ENCODE measurements around the gene DNAH17. TPM values are rescaled to one million over a fixed set of nuclear protein-coding genes. Genes with fewer than 3 reads are reported as not detected.

Gene DNAH17
- total RNA-seq, 1 experiment from 2014 or later, result 0.69 TPM

DNA sequence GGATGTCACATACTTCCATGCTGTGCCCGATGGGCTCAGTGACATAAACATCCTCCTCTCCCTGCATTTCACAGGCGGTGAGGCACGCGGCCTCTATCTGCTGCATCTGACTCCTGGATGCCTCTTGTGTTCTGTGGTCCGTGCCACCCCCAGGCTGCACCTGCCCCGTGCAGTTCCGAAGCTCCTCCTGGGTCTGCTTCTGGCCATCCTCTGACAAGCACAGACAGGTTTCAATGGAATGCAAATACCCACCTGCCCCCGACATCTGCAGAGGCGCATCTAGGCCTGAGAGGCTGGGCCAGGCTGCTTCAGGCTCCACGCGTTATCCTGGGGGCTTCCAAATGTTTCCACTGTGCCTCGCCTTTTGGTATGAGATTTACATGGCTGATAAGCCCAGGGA lies 46.3 kb upstream of the DNAH17 start:
- no peak overlapping the region for H2AFZ ChIP-seq (ENCODE audit: low read depth, low read length, poor library complexity, severe bottlenecking)
- no peaks in the 10 kb centered on the region for H3K79me2 ChIP-seq (ENCODE audit: insufficient read depth, low read length)
- CTCF ChIA-PET, result no interaction called here
- TF ChIP-seq SIN3A (IDR thresholded peaks at IDR 0.05; ENCODE audit: low read depth) (no peak), EZH2phosphoT487 (IDR thresholded peaks at IDR 0.05; ENCODE audit: borderline replicate concordance) (no peak), ZBTB33 (IDR thresholded peaks at IDR 0.05; ENCODE audit: extremely low read depth, insufficient replicate concordance, low read length) (no peak), REST (IDR thresholded peaks at IDR 0.05; ENCODE audit: low read depth) (no peak), POLR2A (IDR thresholded peaks at IDR 0.05; ENCODE audit: borderline replicate concordance, extremely low read depth, insufficient read depth, insufficient read length) (no peak), CBX3 (IDR thresholded peaks at IDR 0.05; ENCODE audit: low read depth) (no peak), ZNF274 (IDR thresholded peaks at IDR 0.05; ENCODE audit: low read depth, low read length) (no peak), ZFX (IDR thresholded peaks at IDR 0.05) (no peak), EGR1 (IDR thresholded peaks at IDR 0.05; ENCODE audit: low read depth) (no peak), POLR2AphosphoS5 (IDR thresholded peaks at IDR 0.05; ENCODE audit: low read depth, low read length) (no peak), JUND (IDR thresholded peaks at IDR 0.05) (no peak), SRF (IDR thresholded peaks at IDR 0.05; ENCODE audit: low read depth) (no peak), SP1 (IDR thresholded peaks at IDR 0.05; ENCODE audit: low read depth) (no peak), TCF7L2 (IDR thresholded peaks at IDR 0.05; ENCODE audit: borderline replicate concordance, extremely low read depth, insufficient read depth, insufficient read length) (no peak), ATF3 (IDR thresholded peaks at IDR 0.05) (no peak), FOSL1 (IDR thresholded peaks at IDR 0.05; ENCODE audit: low read depth) (no peak), EZH2 (IDR thresholded peaks at IDR 0.05) (no peak), ELF1 (IDR thresholded peaks at IDR 0.05; ENCODE audit: borderline replicate concordance, low read depth) (no peak), MAX (IDR thresholded peaks at IDR 0.05) (no peak)
- TF ChIP-seq, protein P1, sequence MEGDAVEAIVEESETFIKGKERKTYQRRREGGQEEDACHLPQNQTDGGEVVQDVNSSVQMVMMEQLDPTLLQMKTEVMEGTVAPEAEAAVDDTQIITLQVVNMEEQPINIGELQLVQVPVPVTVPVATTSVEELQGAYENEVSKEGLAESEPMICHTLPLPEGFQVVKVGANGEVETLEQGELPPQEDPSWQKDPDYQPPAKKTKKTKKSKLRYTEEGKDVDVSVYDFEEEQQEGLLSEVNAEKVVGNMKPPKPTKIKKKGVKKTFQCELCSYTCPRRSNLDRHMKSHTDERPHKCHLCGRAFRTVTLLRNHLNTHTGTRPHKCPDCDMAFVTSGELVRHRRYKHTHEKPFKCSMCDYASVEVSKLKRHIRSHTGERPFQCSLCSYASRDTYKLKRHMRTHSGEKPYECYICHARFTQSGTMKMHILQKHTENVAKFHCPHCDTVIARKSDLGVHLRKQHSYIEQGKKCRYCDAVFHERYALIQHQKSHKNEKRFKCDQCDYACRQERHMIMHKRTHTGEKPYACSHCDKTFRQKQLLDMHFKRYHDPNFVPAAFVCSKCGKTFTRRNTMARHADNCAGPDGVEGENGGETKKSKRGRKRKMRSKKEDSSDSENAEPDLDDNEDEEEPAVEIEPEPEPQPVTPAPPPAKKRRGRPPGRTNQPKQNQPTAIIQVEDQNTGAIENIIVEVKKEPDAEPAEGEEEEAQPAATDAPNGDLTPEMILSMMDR (IDR thresholded peaks at IDR 0.05 in 2 of 3, conservative IDR thresholded peaks at IDR 0.05 in 1 of 3; ENCODE audit: borderline replicate concordance in 1 of 3, insufficient read depth in 1 of 3, low read depth in 2 of 3, low read length in 2 of 3), result no peak
- H4K20me1 ChIP-seq (ENCODE audit: insufficient read depth), result no peaks in the 10 kb centered on the region
- ATAC-seq (no peak), DNase-seq (ENCODE audit: low read depth, low spot score) (no peak)
- H3K4me3 ChIP-seq (replicated peaks in 1 of 2; ENCODE audit: low read depth in 1 of 2, low read length in 2 of 2), result no peak overlapping the region
- BruUV-seq (replicated peaks), result TSS peak; percentile 23
- H3K27me3 ChIP-seq (ENCODE audit: insufficient read depth, low read length), result no peaks in the 10 kb centered on the region
- no peaks in the 10 kb centered on the region for H3K36me3 ChIP-seq (ENCODE audit: control insufficient read depth in 1 of 2, insufficient read depth in 2 of 2, low read length in 2 of 2)
- H3K4me1 ChIP-seq (ENCODE audit: control insufficient read depth in 1 of 2, insufficient read depth in 2 of 2, low read length in 2 of 2), result no peaks in the 10 kb centered on the region
- H3K9me2 ChIP-seq (ENCODE audit: insufficient read depth), result no peaks in the 10 kb centered on the region
- H3K4me2 ChIP-seq (ENCODE audit: low read length), result no peak overlapping the region
- intact Hi-C loops (cut with micrococcal nuclease), result no loop called here
- H3K9ac ChIP-seq (ENCODE audit: low read length), result no peak overlapping the region
- RAD21 ChIA-PET (ENCODE audit: low non-redundant PET in 1 of 2, low total read pairs in 2 of 2, uncharacterized antibody in 2 of 2, unreplicated experiment in 2 of 2), result no interaction called here
- no peaks in the 10 kb centered on the region for H3K9me3 ChIP-seq (ENCODE audit: control insufficient read depth in 1 of 2, insufficient read depth in 1 of 2, low read depth in 1 of 2, low read length in 2 of 2)
- POLR2A ChIA-PET, result no interaction called here
- no peak overlapping the region for H3K27ac ChIP-seq (ENCODE audit: low read depth, low read length)

Measured in HCT116 (cell line).